Occipital lobe (tissue), 3 donors: ENCODE measurements around the gene ACSM2B. TPM values are rescaled to one million over a fixed set of nuclear protein-coding genes. Genes with fewer than 3 reads are reported as not detected.
"Not testable (repeated sequence)": the region's sequence is repeated elsewhere in the genome, so short reads cannot be mapped to it uniquely, and the experiment has no call there.

ENCODE experiments used
- DNase-seq: peaks from one replicate; lab custom pipeline; 2025; lab: John Stamatoyannopoulos, UW
- small RNA-seq: library from RNA; depleted of rRNA; stranded (forward); fragments of <200 nt; gene quantifications from one replicate; pipeline ENCODE3, GENCODE V24; 2014
- total RNA-seq: library from RNA; depleted of rRNA; stranded (reverse); fragments of >200 nt; gene quantifications from one replicate; pipeline ENCODE4 v1.2.3, GENCODE V29; 2014

ACSM2B gene
- total RNA-seq, 1 donor from 2014 or later = not detected

DNA sequence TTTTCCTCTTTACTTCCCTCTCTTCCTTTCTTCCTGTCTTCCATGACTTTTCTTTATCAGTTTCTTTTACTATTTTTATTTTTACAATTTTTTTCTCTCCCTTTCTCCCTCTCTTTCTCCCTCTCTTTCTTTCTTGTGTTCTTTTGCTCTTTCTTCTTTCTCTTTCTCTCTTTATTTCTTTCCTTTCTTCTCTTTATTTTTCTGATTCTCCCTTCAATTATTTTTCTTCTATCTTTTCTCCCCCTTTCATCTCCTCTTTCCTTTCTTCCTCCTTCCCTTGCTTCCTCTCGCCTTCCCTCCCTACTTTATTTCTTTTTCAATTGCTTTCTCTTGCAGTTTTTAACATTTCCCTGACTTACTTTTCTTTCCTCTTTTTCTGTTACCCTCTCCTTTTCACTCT, 39.5 kb downstream of the ACSM2B start:
- DNase-seq = not testable (repeated sequence)

DNA sequence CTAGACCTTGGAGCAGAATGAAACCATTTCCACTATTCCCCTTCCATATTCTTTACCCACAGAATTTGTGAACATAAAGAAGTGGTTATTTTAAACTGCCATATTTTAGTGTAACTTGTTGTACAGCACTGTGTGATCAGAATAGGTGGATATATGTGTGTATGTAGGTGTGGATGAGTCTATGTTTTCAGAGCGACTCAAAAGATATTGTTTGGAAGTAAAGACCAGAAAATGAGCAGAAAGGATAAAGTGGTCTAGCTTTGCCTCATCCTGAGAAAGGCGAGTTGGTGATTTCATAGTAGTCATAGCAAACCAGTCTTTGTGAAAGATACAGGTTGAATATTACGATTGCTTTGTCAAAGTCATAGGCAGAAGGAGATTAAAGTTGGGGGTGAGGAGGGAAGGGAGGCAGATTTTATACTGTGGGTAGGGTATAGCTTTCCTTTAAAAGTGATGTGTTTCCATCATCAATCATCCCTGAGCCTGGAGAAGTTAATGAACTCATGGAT, 43.8 kb downstream of the ACSM2B start:
- not testable (repeated sequence) for DNase-seq

DNA sequence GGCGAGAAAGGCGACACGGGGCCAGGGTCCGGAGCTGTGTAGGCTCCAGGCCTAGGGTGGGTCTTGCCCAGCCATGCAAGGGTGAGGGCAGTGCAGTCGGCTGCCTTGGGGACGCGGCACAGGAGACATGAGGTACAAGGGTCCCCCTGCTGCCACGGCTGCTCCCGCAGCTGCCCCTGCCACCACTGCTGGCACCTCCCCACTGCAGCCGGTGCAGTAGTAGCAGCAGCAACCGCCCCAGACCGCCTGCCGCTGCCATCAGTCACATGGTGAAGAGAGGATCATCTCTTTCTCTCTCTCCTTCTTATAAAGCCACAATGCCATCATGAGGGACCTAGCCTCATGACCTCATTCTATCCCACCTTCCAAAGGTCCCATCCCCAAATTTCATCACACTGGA, 44.4 kb downstream of the ACSM2B start:
- DNase-seq = not testable (repeated sequence)

DNA sequence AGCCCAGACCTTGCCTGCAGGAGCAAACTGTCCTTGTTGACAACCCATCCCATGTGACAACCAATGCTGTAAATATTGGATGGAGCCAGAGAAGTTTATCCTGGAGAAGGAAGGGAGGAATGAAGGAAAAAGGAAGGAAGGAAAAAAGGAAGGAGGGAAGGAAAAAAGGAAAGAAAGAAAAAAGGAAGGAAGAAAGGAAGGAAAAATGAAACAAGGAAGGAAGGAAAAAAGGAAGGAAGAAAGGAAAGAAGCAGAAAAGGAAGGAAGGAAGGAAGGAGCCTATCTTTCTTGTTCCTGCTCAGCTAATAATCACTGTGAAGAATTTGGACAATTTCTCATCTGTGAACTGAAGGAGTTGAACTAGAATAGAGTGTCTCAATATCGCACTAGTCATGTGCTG, 56.1 kb downstream of the ACSM2B start:
- no peak for DNase-seq

DNA sequence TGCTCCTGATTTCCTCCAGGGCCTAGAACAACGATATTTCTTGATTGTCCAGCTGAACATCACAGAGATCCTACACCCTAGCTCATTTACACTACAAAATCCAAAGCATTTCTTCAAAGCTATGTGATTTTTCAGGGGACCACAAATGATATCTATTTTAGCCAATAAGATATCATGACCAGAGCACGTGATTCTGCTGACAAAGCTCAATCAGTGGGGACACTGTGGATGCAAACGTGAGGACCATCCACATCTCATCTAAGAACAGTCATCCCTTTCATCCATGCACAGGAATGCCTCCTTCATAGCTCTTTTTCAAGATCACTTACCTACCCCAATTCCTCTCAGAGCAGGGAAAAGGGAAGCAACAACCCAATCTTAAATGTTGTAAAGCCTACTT, 56.9 kb downstream of the ACSM2B start:
- DNase-seq = no peak

DNA sequence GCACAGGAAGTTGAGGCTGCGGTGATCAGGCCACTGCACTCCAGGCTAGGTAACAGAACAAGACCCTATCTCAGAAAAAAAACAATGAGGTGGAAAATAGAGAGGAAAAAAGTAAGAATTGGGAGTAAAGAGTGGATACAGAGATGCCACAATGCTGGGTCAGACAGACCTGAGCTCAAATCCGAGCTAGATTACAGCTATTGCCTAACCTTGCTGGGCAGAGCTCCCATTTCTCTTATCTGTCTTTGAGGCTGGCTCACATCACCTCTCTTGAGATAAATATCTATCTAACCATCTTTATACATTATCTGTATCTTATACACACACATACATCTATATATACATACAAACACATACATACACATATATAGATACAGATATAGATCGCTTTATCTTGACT, 59.0 kb downstream of the ACSM2B start:
- DNase-seq = no peak

DNA sequence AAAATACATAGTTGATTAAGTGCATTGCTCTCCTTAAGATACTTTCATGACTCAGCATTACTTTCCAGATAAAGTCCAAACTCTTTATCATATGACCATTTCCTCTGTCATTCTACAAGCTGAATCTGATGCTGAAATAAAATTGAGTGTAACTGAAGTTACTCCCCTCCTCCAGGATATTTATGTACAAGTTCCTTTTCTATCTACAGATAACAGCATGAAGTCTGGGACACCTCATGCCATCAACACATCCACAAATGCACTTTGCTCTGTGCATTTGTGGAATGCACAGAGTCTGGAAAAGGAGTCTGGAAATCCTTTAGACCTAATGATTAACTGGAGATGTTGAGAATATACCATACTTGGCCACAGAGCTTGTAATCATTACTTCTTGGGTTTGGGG, 60.5 kb downstream of the ACSM2B start:
- DNase-seq = no peak

DNA sequence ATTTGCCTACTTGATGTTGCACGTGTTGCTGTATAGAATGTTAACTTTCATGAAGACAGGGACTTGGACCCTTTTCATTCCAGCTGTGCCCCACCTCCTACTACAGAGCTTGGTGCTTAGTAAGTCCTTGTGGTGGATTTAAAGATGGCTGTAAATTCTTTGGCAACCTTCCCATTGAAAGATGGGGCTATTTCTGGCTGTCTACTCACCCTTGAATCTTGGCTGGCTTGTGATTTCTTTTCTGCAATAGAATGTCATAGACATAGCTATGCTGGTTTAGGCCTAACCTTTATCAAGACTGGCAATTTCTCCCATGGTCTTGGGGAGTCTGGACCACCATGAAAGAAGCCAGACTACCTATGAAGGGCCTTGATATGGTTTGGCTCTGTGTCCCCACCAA, 65.8 kb downstream of the ACSM2B start:
- DNase-seq = no peak

DNA sequence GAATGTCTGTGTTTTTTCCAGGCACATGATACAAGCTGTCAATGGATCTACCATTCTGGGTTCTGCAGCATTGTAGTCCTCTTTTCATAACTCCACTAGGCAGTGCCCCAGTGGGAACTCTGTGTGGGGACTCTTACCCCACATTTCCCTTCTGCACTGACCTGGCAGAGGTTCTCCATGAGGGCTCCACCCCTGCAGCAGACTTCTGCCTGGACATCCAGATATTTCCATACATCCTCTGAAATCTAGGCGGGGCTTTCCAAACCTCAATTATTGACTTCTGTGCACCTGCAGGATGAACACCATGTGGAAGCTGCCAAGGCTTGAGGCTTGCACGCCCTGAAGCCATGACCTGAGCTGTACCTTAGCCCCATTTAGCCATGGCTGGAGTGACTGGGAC, 68.9 kb downstream of the ACSM2B start:
- DNase-seq = no peak

DNA sequence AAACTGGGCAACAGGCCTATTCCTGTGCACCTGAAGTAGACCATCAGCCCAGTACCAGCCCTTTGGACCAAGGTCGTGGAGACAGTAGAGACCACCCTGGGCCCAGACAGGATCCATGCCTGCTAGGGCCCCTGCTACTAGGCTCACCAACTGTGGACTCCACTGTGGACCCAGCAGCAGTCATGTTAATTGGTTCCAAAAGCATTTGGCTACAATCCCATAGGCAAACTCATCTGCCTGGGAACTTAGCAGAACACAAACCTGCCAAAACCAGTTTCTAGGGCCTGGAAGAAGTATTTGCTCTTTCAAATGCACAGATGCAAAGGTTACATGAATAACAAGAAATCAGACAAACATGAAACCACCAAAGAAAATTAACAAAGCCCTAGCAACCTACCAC, 71.7 kb downstream of the ACSM2B start:
- no peak for DNase-seq

DNA sequence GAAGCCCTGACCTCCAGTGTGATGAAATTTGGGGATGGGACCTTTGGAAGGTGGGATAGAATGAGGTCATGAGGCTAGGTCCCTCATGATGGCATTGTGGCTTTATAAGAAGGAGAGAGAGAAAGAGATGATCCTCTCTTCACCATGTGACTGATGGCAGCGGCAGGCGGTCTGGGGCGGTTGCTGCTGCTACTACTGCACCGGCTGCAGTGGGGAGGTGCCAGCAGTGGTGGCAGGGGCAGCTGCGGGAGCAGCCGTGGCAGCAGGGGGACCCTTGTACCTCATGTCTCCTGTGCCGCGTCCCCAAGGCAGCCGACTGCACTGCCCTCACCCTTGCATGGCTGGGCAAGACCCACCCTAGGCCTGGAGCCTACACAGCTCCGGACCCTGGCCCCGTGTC, 84.7 kb downstream of the ACSM2B start:
- DNase-seq = not testable (repeated sequence)

DNA sequence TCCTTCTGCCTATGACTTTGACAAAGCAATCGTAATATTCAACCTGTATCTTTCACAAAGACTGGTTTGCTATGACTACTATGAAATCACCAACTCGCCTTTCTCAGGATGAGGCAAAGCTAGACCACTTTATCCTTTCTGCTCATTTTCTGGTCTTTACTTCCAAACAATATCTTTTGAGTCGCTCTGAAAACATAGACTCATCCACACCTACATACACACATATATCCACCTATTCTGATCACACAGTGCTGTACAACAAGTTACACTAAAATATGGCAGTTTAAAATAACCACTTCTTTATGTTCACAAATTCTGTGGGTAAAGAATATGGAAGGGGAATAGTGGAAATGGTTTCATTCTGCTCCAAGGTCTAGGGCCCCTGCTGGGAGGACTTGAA, 85.2 kb downstream of the ACSM2B start:
- DNase-seq = not testable (repeated sequence)

Small RNAs within 50 kb of the gene (small RNA-seq; reads per million reads assigned to genes)
- not detected for gene AC141273.3

Other genes starting within 250 kb of the ACSM2B start
- gene GP2, start 248.9 kb downstream of the ACSM2B start, total RNA-seq = not detected
- not detected for gene UMOD, start 223.7 kb downstream of the ACSM2B start, total RNA-seq
- gene PDILT, start 171.6 kb downstream of the ACSM2B start, total RNA-seq = not detected
- gene ACSM5, start 166.8 kb downstream of the ACSM2B start, total RNA-seq = 0.78 TPM
- gene ACSM2A, start 124.8 kb downstream of the ACSM2B start, total RNA-seq = not detected
- not detected for gene ACSM1, start 121.3 kb upstream of the ACSM2B start, total RNA-seq
- 94.1 TPM for gene THUMPD1, start 165.5 kb upstream of the ACSM2B start, total RNA-seq
- gene ACSM3, start 187.6 kb upstream of the ACSM2B start, total RNA-seq = 0.47 TPM
- 27.8 TPM for gene ERI2, start 230.1 kb upstream of the ACSM2B start, total RNA-seq
- gene REXO5, start 230.2 kb upstream of the ACSM2B start, total RNA-seq = 9.4 TPM